SU-DHL-6 (cell line): ENCODE results near the gene ZFYVE9.

Experiments used
- EZH2phosphoT487 ChIP-seq: fragments of 200-600 bp; sonication (generic), shearing (Covaris generic); conservative IDR thresholded peaks from 2 replicates; pipeline ENCODE4 v1.6.1; 2018; ENCODE audit warnings: mild to moderate bottlenecking, antibody characterized with exemption, low read length, moderate library complexity, mixed read lengths
- TF ChIP-seq, protein P1 (sequence below): fragments of 200-600 bp; sonication (generic); IDR thresholded peaks from one replicate; pipeline ENCODE4 v1.5.1; 2017; ENCODE audit warnings: antibody characterized with exemption, mild to moderate bottlenecking, low read length, moderate library complexity; ENCODE audit not compliant: insufficient read depth, poor library complexity, severe bottlenecking

DNA sequence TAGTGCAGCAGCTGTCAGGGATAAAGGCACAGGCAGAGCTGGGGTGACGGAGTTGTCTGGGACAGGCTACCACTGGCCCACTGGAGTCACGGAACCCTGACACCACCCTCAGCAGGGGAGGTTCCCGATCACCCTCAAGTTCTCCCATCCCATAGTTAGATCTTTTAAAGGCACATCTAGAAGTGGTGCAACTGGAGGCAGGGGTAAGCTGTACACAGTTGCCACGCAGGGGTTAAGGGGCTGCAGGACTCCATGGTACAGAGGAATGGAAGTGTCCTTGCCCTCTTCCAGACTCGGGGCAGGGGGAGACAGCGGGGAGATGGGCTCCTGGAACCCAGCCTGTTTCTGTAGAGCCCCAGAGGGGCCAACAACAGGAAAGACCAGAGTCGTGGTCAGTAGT lies 210.8 kb downstream of the ZFYVE9 start:
- TF ChIP-seq, protein P1, sequence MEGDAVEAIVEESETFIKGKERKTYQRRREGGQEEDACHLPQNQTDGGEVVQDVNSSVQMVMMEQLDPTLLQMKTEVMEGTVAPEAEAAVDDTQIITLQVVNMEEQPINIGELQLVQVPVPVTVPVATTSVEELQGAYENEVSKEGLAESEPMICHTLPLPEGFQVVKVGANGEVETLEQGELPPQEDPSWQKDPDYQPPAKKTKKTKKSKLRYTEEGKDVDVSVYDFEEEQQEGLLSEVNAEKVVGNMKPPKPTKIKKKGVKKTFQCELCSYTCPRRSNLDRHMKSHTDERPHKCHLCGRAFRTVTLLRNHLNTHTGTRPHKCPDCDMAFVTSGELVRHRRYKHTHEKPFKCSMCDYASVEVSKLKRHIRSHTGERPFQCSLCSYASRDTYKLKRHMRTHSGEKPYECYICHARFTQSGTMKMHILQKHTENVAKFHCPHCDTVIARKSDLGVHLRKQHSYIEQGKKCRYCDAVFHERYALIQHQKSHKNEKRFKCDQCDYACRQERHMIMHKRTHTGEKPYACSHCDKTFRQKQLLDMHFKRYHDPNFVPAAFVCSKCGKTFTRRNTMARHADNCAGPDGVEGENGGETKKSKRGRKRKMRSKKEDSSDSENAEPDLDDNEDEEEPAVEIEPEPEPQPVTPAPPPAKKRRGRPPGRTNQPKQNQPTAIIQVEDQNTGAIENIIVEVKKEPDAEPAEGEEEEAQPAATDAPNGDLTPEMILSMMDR, result no peak
- TF ChIP-seq EZH2phosphoT487, result no peak
